Thoracic aorta (tissue), 2 donors: Measurements from ENCODE around the gene SPPL2C. TPM values are rescaled to one million over a fixed set of nuclear protein-coding genes. Genes with fewer than 3 reads are reported as not detected.

Source experiments
- ATAC-seq: fragments of 150-250 bp; one replicate; pipeline ENCODE4 v1.8.0; 2017; ENCODE audit warnings: low read depth; ENCODE audit not compliant: insufficient number of reproducible peaks, low FRiP score
- DNase-seq: peaks from one replicate; pipeline ENCODE4 v3.0.0-alpha.2; 2020; ENCODE audit warnings: low spot score
- H3K27ac ChIP-seq, 2 donors: fragments of 200-600 bp; sonication (generic); 1 replicate in 1 of 2; 2 replicates in 1 of 2; pipeline ENCODE4 v1.5.1; 2016; ENCODE audit warnings: mild to moderate bottlenecking in 2 of 2, moderate library complexity in 2 of 2
- H3K27me3 ChIP-seq: fragments of 200-600 bp; sonication (generic); replicated peaks from 2 replicates; pipeline ENCODE4 v1.6.0; 2016; ENCODE audit warnings: mild to moderate bottlenecking; ENCODE audit not compliant: insufficient read depth
- H3K36me3 ChIP-seq: fragments of 200-600 bp; sonication (generic); one replicate; pipeline ENCODE4 v1.5.1; 2016
- H3K4me1 ChIP-seq, 2 donors: fragments of 200-600 bp; sonication (generic); 1 replicate in 1 of 2; 2 replicates in 1 of 2; pipeline versions ENCODE4 v1.5.1 to v1.6.0; 2016; ENCODE audit warnings: low read depth in 2 of 2, mild to moderate bottlenecking in 1 of 2; ENCODE audit not compliant: control insufficient read depth in 1 of 2
- H3K4me3 ChIP-seq: fragments of 200-600 bp; sonication (generic); 2 replicates; pipeline ENCODE4 v1.5.1; 2016; ENCODE audit warnings: mild to moderate bottlenecking
- H3K9me3 ChIP-seq: fragments of 200-600 bp; sonication (generic); 2 replicates; pipeline ENCODE4 v1.5.1; 2016
- CTCF ChIP-seq: fragments of 200-600 bp; sonication (generic); IDR thresholded peaks from one replicate; pipeline ENCODE4 v1.5.1; 2019; ENCODE audit warnings: antibody characterized with exemption
- total RNA-seq, 2 donors: library from RNA; depleted of rRNA; stranded (reverse); fragments of >200 nt; gene quantifications; one replicate each; pipeline versions ENCODE4 v1.1.0 to v1.2.3, GENCODE V29; 2016

SPPL2C gene, protein sequence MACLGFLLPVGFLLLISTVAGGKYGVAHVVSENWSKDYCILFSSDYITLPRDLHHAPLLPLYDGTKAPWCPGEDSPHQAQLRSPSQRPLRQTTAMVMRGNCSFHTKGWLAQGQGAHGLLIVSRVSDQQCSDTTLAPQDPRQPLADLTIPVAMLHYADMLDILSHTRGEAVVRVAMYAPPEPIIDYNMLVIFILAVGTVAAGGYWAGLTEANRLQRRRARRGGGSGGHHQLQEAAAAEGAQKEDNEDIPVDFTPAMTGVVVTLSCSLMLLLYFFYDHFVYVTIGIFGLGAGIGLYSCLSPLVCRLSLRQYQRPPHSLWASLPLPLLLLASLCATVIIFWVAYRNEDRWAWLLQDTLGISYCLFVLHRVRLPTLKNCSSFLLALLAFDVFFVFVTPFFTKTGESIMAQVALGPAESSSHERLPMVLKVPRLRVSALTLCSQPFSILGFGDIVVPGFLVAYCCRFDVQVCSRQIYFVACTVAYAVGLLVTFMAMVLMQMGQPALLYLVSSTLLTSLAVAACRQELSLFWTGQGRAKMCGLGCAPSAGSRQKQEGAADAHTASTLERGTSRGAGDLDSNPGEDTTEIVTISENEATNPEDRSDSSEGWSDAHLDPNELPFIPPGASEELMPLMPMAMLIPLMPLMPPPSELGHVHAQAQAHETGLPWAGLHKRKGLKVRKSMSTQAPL
- total RNA-seq = not detected

GRCh38 chr17:45844695-45845375 lies at the start of gene SPPL2C:
SPPL2C (plus strand) TSS chr17:45844881; CDS start chr17:45844907, 26 bp downstream.
- Histone ChIP-seq H3K4me3 (no peak within 1 kb of the TSS), H3K36me3 (no peaks in the 10 kb centered on the region), H3K27ac (no peak within 1 kb of the TSS), H3K27me3 (no peaks in the 10 kb centered on the region), H3K9me3 (no peaks in the 10 kb centered on the region), H3K4me1 (no peaks in the 10 kb centered on the region)
- TF ChIP-seq CTCF = no peak
- ATAC-seq (no peak), DNase-seq (no peak)

GRCh38 chr17:45800816-45801215 lies 43.9 kb upstream of the SPPL2C start:
- Histone ChIP-seq H3K9me3 (no peaks in the 10 kb centered on the region), H3K27ac (no peak overlapping the region), H3K27me3 (no peaks in the 10 kb centered on the region), H3K4me3 (no peak overlapping the region), H3K36me3 (no peaks in the 10 kb centered on the region), H3K4me1 (no peaks in the 10 kb centered on the region)
- DNase-seq (no peak), ATAC-seq (no peak)
- no peak for TF ChIP-seq CTCF

- H3K9me3 ChIP-seq = no peaks in the 10 kb centered on the region
- ATAC-seq = no peak
- H3K27me3 ChIP-seq = no peaks in the 10 kb centered on the region
These were observed 43.3 kb upstream of the SPPL2C start for GRCh38 chr17:45801421-45801820.

GRCh38 chr17:45808845-45809244 lies 35.8 kb upstream of the SPPL2C start:
- no peaks in the 10 kb centered on the region for H3K9me3 ChIP-seq
- ATAC-seq (no peak), DNase-seq (no peak)
- H3K27ac ChIP-seq = no peak overlapping the region
- no peak overlapping the region for H3K4me3 ChIP-seq
- no peaks in the 10 kb centered on the region for H3K27me3 ChIP-seq
- H3K4me1 ChIP-seq = no peaks in the 10 kb centered on the region
- H3K36me3 ChIP-seq = no peaks in the 10 kb centered on the region
- TF ChIP-seq CTCF = no peak

More at GRCh38 chr17:45801421-45801820, 43.3 kb upstream of the SPPL2C start:
- no peak for TF ChIP-seq CTCF
- Histone ChIP-seq H3K36me3 (no peaks in the 10 kb centered on the region), H3K27ac (no peak overlapping the region), H3K4me3 (no peak overlapping the region), H3K4me1 (no peaks in the 10 kb centered on the region)
- DNase-seq = no peak

DNA sequence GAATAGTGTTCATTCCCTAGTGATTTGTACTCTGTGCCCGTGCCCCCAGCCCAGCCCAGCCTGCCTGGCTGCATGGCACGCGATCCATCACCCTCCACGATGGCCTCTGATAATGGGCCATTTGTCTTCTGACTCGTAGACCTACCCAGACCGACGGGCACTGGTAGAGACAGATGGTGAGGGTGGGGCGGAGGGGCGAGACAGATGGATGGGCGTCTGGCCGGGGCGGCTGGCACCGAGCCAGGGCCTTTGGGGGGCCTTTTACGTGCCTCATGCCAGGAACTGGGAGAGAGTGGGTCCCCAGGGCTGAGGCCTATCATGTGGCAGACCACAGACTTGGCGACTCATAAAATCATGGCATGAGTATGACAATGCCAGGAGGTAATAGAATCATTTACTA lies 35.2 kb upstream of the SPPL2C start:
- DNase-seq (no peak), ATAC-seq (no peak)
- TF ChIP-seq CTCF = no peak
- Histone ChIP-seq H3K36me3 (no peaks in the 10 kb centered on the region), H3K9me3 (no peaks in the 10 kb centered on the region), H3K4me3 (no peak overlapping the region), H3K27me3 (no peaks in the 10 kb centered on the region), H3K4me1 (peaks cover 0 to 5% of the 10 kb centered on the region in 2 donors), H3K27ac (no peak overlapping the region)
